HFF-Myc (cell line): ENCODE measurements around the gene ARAF.
"Not testable (repeated sequence)": the region's sequence is repeated elsewhere in the genome, so short reads cannot be mapped to it uniquely, and the experiment has no call there.

ENCODE experiments used
- DNase-seq: peaks from one replicate; pipeline ENCODE4 v3.0.0-alpha.2; 2011; ENCODE audit warnings: low read depth; ENCODE audit errors: extremely low read depth
- H3K4me3 ChIP-seq: replicated peaks from 2 replicates; pipeline ENCODE4 v1.5.1; 2011; ENCODE audit warnings: low read depth, mild to moderate bottlenecking, control low read depth, low read length
- CTCF ChIP-seq: IDR thresholded peaks from 2 replicates; pipeline ENCODE4 v1.5.1; 2012; ENCODE audit warnings: mild to moderate bottlenecking, low read depth, low read length, control low read depth; ENCODE audit errors: missing control alignments

Gene ARAF

GRCh38 chrX:47595716-47596251, 34.8 kb downstream of the ARAF start:
- TF ChIP-seq CTCF, result no peak
- H3K4me3 ChIP-seq, result no peak overlapping the region
- DNase-seq, result no peak

- no peak overlapping the region for H3K4me3 ChIP-seq
- no peak for DNase-seq
- no peak for TF ChIP-seq CTCF
Observed at GRCh38 chrX:47596256-47596655, 35.3 kb downstream of the ARAF start.

GRCh38 chrX:47597222-47597621, 36.2 kb downstream of the ARAF start:
- no peak for DNase-seq
- TF ChIP-seq CTCF, result no peak
- no peak overlapping the region for H3K4me3 ChIP-seq

GRCh38 chrX:47603125-47603524, 42.1 kb downstream of the ARAF start:
- not testable (repeated sequence) for H3K4me3 ChIP-seq, DNase-seq

GRCh38 chrX:47605024-47605423, 44.0 kb downstream of the ARAF start:
- no peak for DNase-seq
- H3K4me3 ChIP-seq, result no peak overlapping the region
- TF ChIP-seq CTCF, result no peak

GRCh38 chrX:47607091-47607490, 46.1 kb downstream of the ARAF start:
- no peak overlapping the region for H3K4me3 ChIP-seq
- TF ChIP-seq CTCF, result no peak
- no peak for DNase-seq

GRCh38 chrX:47608130-47608810, 47.3 kb downstream of the ARAF start:
- H3K4me3 ChIP-seq, result no peak overlapping the region
- no peak for DNase-seq
- no peak for TF ChIP-seq CTCF
